ENCODE measurements around the gene TRIM14.
A peak's percentile ranks its signal among the peaks of the same experiment; 100 is the strongest.
"Not testable (repeated sequence)": the region's sequence is repeated elsewhere in the genome, so short reads cannot be mapped to it uniquely, and the experiment has no call there.

The TRIM14 gene

GRCh38 chr9:98080326-98080725, 38.7 kb downstream of the TRIM14 start:
- no peak for DNase-seq

- DNase-seq, result no peak
Observed at GRCh38 chr9:98078895-98079294, 40.1 kb downstream of the TRIM14 start.

- not testable (repeated sequence) for DNase-seq
Observed at GRCh38 chr9:98076514-98076890, 42.5 kb downstream of the TRIM14 start.

DNA sequence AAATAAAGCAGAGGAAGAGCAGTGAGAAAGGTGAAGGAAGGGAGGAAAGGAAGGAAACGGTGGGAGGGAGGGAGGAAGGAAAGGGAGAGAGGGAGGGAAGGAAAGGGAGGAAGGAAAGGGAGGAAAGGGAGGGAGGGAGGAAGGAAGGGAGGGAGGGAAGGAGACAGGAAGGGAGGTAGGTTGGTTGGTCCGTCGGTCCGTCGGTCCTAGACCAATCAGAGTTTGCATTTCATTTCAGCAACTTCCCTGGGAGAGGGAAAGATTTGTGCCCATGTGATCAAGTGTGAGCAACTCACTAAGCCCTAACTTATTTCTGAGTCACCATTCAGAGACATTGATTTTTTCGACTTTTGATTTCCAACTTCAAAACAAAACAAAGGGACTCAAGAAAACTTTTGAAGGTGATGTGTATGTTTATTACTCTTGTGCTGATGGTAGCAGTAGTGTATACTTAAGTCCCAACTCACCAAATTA, 43.7 kb downstream of the TRIM14 start:
- DNase-seq, result no peak

- DNase-seq, result no peak
Observed at GRCh38 chr9:98074115-98074990, 44.7 kb downstream of the TRIM14 start.

DNA sequence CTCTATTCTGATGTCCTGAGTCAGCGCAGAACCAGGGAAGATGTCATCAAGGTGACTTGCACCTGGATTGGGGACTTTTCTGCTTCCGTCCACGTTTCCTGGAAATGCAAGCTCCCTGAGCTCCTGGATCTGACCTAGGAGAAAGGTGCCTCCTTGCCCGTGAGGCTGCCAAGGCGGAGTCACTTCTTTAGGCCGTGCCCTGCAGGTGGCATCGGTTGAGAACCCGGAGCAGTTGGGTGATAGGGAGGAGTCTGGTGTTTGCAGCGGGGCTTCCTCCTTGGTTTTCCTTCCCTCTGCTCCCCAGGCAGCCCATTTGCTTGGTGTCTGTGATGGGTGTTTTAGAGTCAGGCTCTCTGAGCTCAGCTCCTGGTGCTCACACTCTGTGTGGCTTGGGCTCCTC, 47.3 kb downstream of the TRIM14 start:
- no peak for DNase-seq

DNA sequence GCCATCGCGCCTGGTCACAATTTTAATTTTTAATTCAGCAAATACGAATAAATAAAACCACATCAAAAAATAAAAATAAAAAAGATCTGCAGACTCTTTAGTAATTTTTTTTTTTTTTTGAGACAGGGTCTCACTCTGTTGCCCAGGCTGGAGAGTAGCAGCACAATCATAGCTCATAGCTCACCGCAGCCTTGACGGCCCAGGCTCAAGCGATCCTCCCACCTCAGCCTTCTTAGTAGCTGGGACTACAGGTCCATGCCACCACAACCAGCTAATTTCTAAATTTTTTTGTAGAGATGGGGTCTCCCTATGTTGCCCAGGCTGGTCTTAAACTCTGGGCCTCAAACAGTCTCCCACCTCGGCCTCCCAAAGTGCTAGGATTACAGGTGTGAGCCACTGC, 48.3 kb downstream of the TRIM14 start:
- DNase-seq, result no peak

GRCh38 chr9:98069551-98069950, 49.5 kb downstream of the TRIM14 start:
- no peak for DNase-seq

- no peak for DNase-seq
Observed at GRCh38 chr9:98067184-98067583, 51.8 kb downstream of the TRIM14 start.

DNA sequence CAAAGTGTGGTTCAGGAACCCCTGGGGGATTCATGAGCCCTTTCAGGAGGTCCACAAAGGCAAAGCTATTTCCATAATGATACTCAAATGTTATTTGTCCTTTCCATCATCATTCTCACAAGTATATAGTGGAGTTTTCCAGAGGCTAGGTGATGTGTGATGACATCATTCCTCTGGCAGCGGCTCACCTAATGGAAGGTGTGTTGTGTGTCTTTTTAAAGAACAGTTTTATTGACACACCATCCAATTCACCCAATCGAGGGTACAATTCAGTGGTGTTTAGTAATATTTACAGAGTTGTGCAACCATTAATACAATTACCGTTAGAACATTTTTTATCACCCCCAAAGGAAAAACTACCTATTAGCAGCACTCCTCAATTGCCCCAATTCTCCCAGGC, 52.8 kb downstream of the TRIM14 start:
- DNase-seq, result no peak

- no peak for DNase-seq
Observed at GRCh38 chr9:98064623-98065392, 54.2 kb downstream of the TRIM14 start.

DNA sequence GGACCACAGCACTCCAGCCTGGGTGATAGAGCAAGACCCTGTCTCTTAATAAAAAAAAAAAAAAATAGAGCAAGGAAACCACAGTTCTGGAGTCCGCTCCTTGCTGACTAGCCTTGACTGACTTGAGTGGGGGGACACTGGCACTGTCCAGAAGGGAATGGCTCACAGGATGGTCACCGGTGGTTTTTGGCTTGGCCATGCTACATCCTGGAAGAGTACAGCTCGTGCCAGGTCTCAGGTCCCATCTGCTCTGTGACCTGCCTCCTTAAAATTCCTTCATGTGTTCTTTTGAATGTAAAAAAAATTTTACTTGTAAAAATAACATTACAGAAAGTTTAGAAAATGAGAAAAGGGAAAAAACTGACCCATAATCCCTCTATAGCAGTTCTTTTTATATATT, 56.9 kb downstream of the TRIM14 start:
- no peak for DNase-seq

GRCh38 chr9:98057138-98057799, 61.8 kb downstream of the TRIM14 start:
- DNase-seq, result no peak

DNA sequence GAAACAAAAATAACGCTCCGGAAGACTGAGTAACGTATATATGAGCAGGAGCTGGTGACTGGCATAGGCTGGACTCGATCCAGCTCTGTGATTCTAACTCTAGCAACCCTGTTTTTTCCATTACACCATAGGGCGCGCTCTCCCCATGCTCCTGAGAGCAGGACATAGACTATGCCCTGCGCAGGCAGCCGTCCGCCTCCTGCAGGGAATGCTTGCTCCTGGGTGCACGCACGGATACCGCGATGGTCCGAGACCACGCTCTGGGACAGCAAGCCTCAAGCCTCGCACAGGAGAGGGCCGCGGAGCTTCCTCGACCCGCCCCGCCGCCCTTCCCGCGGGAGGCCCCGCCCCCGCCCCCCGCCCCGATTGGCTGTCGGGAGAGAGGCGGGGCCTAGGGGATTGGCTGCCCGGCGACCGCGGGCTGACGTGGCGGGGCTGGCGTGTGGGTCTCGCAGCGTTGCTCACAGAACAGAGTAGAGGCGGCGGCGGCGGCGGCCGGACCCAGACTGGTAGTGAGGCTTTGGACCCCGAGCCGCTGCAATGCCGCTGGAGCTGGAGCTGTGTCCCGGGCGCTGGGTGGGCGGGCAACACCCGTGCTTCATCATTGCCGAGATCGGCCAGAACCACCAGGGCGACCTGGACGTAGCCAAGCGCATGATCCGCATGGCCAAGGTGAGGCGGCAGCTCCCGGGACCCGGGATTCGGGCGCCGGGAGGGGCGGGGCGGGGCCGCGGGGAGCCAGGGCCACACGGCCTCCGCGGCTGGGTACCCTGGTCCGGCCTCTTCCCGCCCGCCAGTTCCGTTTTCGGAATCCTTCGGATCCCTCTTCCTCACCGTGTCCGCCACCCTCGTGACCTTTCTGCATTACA, 62.5 kb downstream of the TRIM14 start, which contains the start of gene NANS:
TSS of gene NANS (plus strand) at position 464 of the 869 bp plus-strand sequence. CDS start at position 541, 77 bp downstream.
- DNase-seq, result peak; percentile 59

DNA sequence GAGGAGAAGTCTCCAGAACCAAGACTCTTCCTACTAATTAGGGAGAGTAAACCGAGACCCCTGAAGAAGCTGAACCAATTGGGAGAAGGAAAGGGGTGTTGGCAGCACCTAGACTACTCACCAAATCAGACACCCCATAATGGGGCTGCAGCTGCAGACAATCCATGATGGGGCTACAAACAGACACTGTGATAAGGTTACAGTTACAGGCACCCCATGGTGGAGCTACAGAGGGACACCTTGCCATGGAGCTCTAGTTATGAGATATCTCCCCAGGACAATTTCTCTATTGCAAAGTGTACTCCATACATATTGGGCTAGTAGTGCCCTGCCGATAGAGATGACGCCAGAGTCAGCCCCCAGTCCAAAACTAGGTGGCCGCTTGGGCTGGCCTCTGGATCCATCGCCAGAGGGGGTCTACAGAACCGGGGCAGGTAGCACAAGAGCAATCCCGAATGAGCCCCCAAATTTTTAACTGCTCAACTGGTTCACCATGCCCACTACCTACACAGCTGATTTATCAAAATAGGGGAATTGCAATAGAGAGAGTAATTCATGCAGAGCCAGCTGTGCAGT, 64.6 kb downstream of the TRIM14 start:
- DNase-seq, result no peak

DNA sequence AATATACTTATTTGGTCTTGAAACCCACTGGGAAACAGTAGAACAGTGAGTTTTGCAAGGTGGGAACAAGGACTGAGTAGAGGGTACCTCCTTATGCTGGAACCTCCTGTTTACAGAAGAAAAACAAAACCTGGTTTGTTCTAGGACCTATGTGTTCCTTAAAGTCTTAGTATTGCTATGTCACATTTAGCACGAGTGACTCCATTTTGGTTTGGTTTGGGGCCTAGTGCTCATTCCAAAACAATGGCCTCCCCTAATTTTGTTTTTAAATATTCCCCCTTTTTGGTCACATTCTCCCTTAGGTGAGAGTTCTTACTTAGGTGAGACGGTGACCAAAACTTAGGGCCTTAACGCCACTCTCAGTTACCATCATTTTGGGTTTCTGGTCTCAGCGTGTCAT, 68.7 kb downstream of the TRIM14 start:
- DNase-seq, result no peak

DNA sequence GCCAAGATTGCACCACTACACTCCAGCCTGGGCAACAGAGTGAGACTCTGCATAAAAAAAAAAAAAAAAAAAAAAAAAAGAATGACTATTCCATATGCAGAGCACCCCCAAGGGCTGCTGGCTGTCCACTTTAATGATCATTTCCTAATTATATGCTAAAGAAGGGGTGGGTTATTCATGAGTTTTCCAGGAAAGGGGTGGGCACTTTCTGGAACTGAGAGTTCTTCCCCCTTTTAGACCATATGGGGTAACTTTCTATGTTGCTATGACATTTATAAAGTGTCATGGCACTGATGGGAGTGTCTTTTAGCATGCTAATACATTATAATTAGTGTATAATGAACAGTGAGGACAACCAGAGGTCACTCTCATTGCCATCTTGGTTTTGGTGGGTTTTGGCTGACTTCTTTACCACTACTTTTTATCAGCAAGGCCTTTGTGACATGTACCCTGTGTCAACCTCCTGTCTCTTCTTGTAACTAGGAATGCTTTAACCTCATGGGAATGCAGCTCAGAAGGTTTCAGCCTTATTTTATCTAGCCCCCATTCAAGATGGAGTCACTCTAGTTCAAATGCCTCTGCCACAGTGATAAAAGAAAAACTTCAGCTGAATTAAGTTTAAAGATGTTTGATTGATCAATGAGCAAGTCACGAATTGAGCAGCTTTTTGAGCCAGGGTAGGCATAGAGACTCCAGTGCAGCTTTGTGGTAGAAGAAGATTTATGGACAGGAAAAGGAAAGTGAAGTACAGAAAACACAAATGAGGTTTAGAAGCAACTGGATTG, 69.5 kb downstream of the TRIM14 start:
- no peak for DNase-seq

- no peak for DNase-seq
Observed at GRCh38 chr9:98047002-98047401, 72.0 kb downstream of the TRIM14 start.

DNA sequence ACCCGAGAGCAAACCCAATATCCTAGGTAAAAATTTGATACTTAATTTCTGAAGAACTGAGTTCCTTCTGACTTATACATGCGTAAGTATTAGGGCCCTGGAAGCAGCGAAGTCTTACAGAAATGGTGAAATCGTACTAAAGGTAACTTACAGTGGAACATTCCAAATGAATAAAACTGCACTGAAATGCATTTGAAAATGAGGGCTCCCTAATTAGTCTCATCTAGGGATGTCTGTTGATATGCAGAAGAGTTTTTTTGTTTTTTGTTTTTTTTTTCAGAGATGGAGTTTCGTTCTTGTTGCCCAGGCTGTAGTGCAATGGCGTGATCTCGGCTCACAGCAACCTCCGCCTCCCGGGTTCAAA, 72.9 kb downstream of the TRIM14 start:
- no peak for DNase-seq

GRCh38 chr9:98045234-98046179, 73.5 kb downstream of the TRIM14 start:
- DNase-seq, result no peak
